ENCODE results near the gene ABCF1. TPM values are rescaled to one million over a fixed set of nuclear protein-coding genes. Genes with fewer than 3 reads are reported as not detected.

The ABCF1 gene
- total and polyA plus RNA-seq, 4 donors: 20.4 to 33.9 (median 26.1) TPM

DNA sequence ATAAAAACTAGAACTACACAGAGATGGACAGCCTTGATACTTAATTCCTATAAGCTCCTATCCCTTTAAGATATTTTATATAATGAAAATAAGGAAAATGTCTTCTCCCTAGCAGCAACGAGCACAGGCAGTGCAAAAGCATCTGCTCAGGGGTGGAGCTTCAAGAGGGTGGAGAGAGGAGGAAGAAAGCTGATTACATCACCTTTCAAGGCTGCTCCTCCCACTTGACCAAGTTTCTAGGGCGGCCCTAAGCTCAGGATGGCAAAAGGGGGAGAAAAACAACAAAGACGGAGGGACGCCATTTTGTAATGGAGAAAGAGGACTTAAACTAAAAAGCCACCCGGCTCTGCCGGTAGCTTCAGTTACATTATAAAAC, 43.6 kb downstream of the ABCF1 start (continued):
- TF ChIP-seq CTCF (IDR thresholded peaks at IDR 0.05; ENCODE audit: low read depth, low read length, missing input control) (no peak), SP1 (IDR thresholded peaks at IDR 0.05) (peak; percentile 28), ZBTB33 (IDR thresholded peaks at IDR 0.05) (no peak), FOXA1 (IDR thresholded peaks at IDR 0.05) (no peak), HNF4A (conservative IDR thresholded peaks at IDR 0.05) (peak in 1 of 2 donors; percentile 29), RAD21 (IDR thresholded peaks at IDR 0.05) (peak in 1 of 2 donors; percentile 30), NR2F2 (IDR thresholded peaks at IDR 0.05) (no peak)

GRCh38 chr6:30615219-30615957, 44.1 kb downstream of the ABCF1 start:
- Histone ChIP-seq H3K9ac (ENCODE audit: low read depth in 1 of 2, low read length in 2 of 2) (peak overlapping the region; percentile 99 to 100), H3K4me3 (ENCODE audit: low read depth in 1 of 3, low read length in 3 of 3) (peak overlapping the region; percentile 90 to 97 (median 96)), H3K4me1 (ENCODE audit: control insufficient read depth in 4 of 4, insufficient read depth in 4 of 4, low read length in 3 of 4) (peaks cover 2 to 23% (median 14%) of the 10 kb centered on the region in 4 donors), H3K27ac (ENCODE audit: low read depth in 1 of 2, low read length in 2 of 2) (peak overlapping the region; percentile 83 to 92), H3K27me3 (ENCODE audit: control insufficient read depth in 4 of 4, insufficient read depth in 4 of 4, low read length in 3 of 4) (no peaks in the 10 kb centered on the region), H3K36me3 (ENCODE audit: control insufficient read depth in 4 of 4, insufficient read depth in 3 of 4, low read depth in 1 of 4, low read length in 3 of 4) (peaks cover 3 to 13% (median 8%) of the 10 kb centered on the region in 4 donors), H3K9me3 (ENCODE audit: control insufficient read depth in 4 of 4, low read length in 3 of 4) (no peaks in the 10 kb centered on the region)
- peak; percentile 63 for DNase-seq (ENCODE audit: low spot score)
- 1% methylated on average over 10 of the region's 10 CpGs for WGBS
- TF ChIP-seq EGR1 (IDR thresholded peaks at IDR 0.05; ENCODE audit: low read depth in 2 of 2) (no peak), SP1 (IDR thresholded peaks at IDR 0.05) (no peak), JUND (IDR thresholded peaks at IDR 0.05) (peak in 1 of 2 donors; percentile 59), YY1 (IDR thresholded peaks at IDR 0.05) (peak; percentile 96), NR2F2 (IDR thresholded peaks at IDR 0.05) (no peak), FOXA2 (IDR thresholded peaks at IDR 0.05) (no peak), GABPA (IDR thresholded peaks at IDR 0.05 in 1 of 2, conservative IDR thresholded peaks at IDR 0.05 in 1 of 2) (peak in 1 of 2 donors; percentile 17), TAF1 (conservative IDR thresholded peaks at IDR 0.05) (peak; percentile 62), HNF4A (conservative IDR thresholded peaks at IDR 0.05) (no peak), RAD21 (IDR thresholded peaks at IDR 0.05) (no peak), REST (IDR thresholded peaks at IDR 0.05) (no peak), HNF4G (IDR thresholded peaks at IDR 0.05) (no peak)

Measured in liver (tissue), 9 donors.